ENCODE results near the gene PIBF1.

The PIBF1 gene

GRCh38 chr13:72851678-72852014 lies 69.7 kb downstream of the PIBF1 start:
- H3K27ac ChIP-seq (ENCODE audit: low read length): no peak overlapping the region
- no peaks in the 10 kb centered on the region for H3K9me3 ChIP-seq (ENCODE audit: control insufficient read depth, insufficient read depth, low read length)
- H3K36me3 ChIP-seq (ENCODE audit: control insufficient read depth, insufficient read depth, low read length): peaks cover 2% of the 10 kb centered on the region; the same call in 1 of the 2 replicates
- no peaks in the 10 kb centered on the region for H3K27me3 ChIP-seq (ENCODE audit: control insufficient read depth, insufficient read depth, low read length)
- H3K4me1 ChIP-seq (ENCODE audit: control insufficient read depth, insufficient read depth, low read length): no peaks in the 10 kb centered on the region
- no peak for DNase-seq (ENCODE audit: low read depth, low spot score)
- no peak overlapping the region for H3K4me3 ChIP-seq (ENCODE audit: low read length)
- no CpG with 5 or more reads among the region's 3 CpGs for WGBS (ENCODE audit: insufficient coverage, insufficient read length)

- Histone ChIP-seq H3K36me3 (ENCODE audit: control insufficient read depth, insufficient read depth, low read length) (peaks cover 2% of the 10 kb centered on the region; the same call in 1 of the 2 replicates), H3K9me3 (ENCODE audit: control insufficient read depth, insufficient read depth, low read length) (no peaks in the 10 kb centered on the region), H3K27me3 (ENCODE audit: control insufficient read depth, insufficient read depth, low read length) (no peaks in the 10 kb centered on the region), H3K4me1 (ENCODE audit: control insufficient read depth, insufficient read depth, low read length) (no peaks in the 10 kb centered on the region), H3K4me3 (ENCODE audit: low read length) (no peak overlapping the region), H3K27ac (ENCODE audit: low read length) (no peak overlapping the region)
- WGBS (ENCODE audit: insufficient coverage, insufficient read length): no CpG with 5 or more reads among the region's 12 CpGs
- no peak for DNase-seq (ENCODE audit: low read depth, low spot score)
Measured at GRCh38 chr13:72852207-72852606, 70.3 kb downstream of the PIBF1 start.

GRCh38 chr13:72853000-72853399 lies 71.1 kb downstream of the PIBF1 start:
- Histone ChIP-seq H3K27me3 (ENCODE audit: control insufficient read depth, insufficient read depth, low read length) (no peaks in the 10 kb centered on the region), H3K27ac (ENCODE audit: low read length) (no peak overlapping the region), H3K36me3 (ENCODE audit: control insufficient read depth, insufficient read depth, low read length) (peaks cover 2% of the 10 kb centered on the region; the same call in 1 of the 2 replicates), H3K9me3 (ENCODE audit: control insufficient read depth, insufficient read depth, low read length) (no peaks in the 10 kb centered on the region), H3K4me1 (ENCODE audit: control insufficient read depth, insufficient read depth, low read length) (no peaks in the 10 kb centered on the region), H3K4me3 (ENCODE audit: low read length) (no peak overlapping the region)
- no peak for DNase-seq (ENCODE audit: low read depth, low spot score)
- WGBS (ENCODE audit: insufficient coverage, insufficient read length): no CpG with 5 or more reads among the region's 1 CpG

DNA sequence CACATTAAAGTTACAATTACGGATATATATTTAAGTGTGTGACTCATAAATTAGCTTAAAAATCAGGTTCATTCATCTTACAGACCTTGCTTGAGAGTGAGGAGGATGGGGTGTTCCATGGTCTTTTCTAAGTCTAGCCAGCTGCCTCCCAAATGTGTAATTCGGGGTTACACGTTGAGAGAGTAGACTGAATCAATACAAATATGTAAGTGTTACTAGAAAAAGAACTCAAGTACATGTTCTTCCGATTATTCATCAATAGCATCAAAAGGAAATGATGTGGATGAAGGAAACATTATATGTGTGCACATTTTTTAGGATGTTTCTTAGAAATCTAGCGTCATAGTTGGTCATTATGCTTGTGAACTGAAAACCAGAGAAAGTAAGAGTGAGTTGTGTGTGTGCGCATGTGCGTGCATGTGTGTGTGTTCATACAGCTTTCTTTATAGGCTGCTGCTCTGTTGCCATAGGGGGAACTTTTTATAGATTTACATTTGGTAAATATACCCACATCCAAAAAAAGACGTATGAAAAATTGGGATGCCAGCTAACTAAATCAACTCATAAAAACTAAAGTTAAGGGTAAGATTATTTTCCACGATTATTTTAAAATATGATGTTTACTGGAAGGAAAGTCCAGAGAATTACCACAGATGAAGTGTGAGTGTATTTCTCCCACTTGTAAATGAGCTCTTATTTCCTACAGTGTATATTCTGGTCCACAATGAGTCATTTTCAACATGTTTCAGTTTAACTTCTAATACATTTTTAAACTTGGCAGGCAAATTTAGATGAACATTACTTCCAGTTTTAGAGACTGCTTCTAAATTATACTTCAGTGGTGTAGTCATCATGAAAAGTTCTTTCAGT lies 82.4 kb downstream of the PIBF1 start:
- no peak overlapping the region for H3K4me3 ChIP-seq (ENCODE audit: low read length)
- H3K4me1 ChIP-seq (ENCODE audit: control insufficient read depth, insufficient read depth, low read length): no peaks in the 10 kb centered on the region
- WGBS (ENCODE audit: insufficient coverage, insufficient read length): no CpG with 5 or more reads among the region's 9 CpGs
- no peaks in the 10 kb centered on the region for H3K36me3 ChIP-seq (ENCODE audit: control insufficient read depth, insufficient read depth, low read length)
- H3K27ac ChIP-seq (ENCODE audit: low read length): no peak overlapping the region
- H3K9me3 ChIP-seq (ENCODE audit: control insufficient read depth, insufficient read depth, low read length): no peaks in the 10 kb centered on the region
- no peak for DNase-seq (ENCODE audit: low read depth, low spot score)
- H3K27me3 ChIP-seq (ENCODE audit: control insufficient read depth, insufficient read depth, low read length): no peaks in the 10 kb centered on the region

GRCh38 chr13:72868229-72868628 lies 86.3 kb downstream of the PIBF1 start:
- no peaks in the 10 kb centered on the region for H3K27me3 ChIP-seq (ENCODE audit: control insufficient read depth, insufficient read depth, low read length)
- no peaks in the 10 kb centered on the region for H3K9me3 ChIP-seq (ENCODE audit: control insufficient read depth, insufficient read depth, low read length)
- no peaks in the 10 kb centered on the region for H3K4me1 ChIP-seq (ENCODE audit: control insufficient read depth, insufficient read depth, low read length)
- H3K27ac ChIP-seq (ENCODE audit: low read length): no peak overlapping the region
- no CpG with 5 or more reads among the region's 1 CpG for WGBS (ENCODE audit: insufficient coverage, insufficient read length)
- no peaks in the 10 kb centered on the region for H3K36me3 ChIP-seq (ENCODE audit: control insufficient read depth, insufficient read depth, low read length)
- no peak overlapping the region for H3K4me3 ChIP-seq (ENCODE audit: low read length)
- DNase-seq (ENCODE audit: low read depth, low spot score): no peak

DNA sequence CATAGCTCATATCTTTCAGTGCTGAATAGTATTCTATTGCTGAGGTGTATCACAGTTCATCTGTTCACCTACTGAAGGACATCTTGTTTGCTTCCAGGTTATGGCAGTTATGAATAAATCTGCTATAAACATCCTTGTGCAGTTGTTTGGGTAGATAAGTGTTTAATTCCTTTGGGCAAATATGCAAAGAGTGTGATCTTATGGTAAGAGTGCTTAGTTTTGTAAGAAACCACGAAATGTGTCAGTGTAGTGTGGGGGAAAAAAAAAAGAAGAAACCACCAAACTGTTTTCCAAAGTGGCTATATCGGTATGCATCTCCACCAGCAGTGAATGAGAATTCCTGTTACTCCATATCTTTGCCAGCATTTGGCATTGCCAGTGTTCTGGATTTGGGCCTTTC lies 93.3 kb downstream of the PIBF1 start:
- Histone ChIP-seq H3K4me3 (ENCODE audit: low read length) (no peak overlapping the region), H3K27ac (ENCODE audit: low read length) (no peak overlapping the region), H3K4me1 (ENCODE audit: control insufficient read depth, insufficient read depth, low read length) (no peaks in the 10 kb centered on the region), H3K9me3 (ENCODE audit: control insufficient read depth, insufficient read depth, low read length) (no peaks in the 10 kb centered on the region), H3K36me3 (ENCODE audit: control insufficient read depth, insufficient read depth, low read length) (no peaks in the 10 kb centered on the region), H3K27me3 (ENCODE audit: control insufficient read depth, insufficient read depth, low read length) (no peaks in the 10 kb centered on the region)
- no peak for DNase-seq (ENCODE audit: low read depth, low spot score)
- no CpG with 5 or more reads among the region's 2 CpGs for WGBS (ENCODE audit: insufficient coverage, insufficient read length)

DNA sequence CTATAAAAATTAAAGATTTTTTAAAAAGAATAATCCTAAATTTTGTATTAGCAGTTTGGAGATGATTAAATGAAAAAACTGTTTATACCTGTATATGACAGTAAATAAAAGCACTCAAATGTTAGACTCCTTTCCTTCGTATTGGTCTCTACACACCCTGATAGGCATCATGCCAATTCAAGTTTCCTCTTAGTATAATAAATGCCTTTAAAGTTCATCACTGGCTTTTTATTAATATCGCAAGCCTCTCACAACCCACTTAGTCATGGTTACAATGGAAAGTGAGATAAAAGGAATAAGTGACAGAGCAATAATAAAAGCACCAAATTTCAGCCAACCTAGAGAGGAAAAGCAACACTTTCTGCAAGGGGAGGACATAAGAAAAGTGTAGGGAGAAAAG lies 102.2 kb downstream of the PIBF1 start:
- DNase-seq (ENCODE audit: low read depth, low spot score): no peak
- WGBS (ENCODE audit: insufficient coverage, insufficient read length): no CpG with 5 or more reads among the region's 2 CpGs

DNA sequence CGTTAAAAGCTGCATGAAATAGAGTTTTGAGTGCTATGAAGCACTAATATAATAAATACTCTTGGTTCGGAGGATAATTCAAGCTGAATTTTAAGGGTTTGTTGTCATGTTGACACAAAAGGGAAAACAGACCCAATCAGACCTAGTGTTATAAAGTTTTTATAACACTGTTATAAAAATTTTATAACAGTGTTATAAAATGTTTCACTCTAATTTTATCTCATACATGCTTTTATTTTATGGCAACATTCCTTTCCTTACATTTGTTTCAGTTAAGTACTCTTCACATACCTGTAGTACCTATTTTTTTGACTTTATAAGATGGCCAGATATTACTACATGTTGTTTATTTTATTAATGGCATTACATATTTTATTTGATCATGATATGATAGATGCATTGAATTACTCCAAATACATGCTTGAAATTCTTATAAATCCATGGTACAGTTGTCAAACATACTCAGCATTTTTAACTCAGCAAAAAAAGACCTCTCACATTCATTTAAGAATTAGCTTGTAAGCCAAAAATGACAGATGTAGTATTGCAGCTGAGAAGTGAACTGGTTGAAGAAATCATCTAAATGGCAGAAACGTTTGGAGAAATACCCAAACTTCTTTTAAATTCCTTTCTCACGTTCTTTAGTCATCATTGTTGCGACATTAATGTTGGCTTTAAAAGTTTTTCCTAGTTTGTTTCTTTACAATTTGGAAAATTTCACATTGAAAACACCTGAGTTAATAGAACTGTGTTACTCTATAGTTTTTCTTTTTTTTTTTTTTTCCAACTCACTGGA lies 104.5 kb downstream of the PIBF1 start:
- Histone ChIP-seq H3K9me3 (ENCODE audit: control insufficient read depth, insufficient read depth, low read length) (no peaks in the 10 kb centered on the region), H3K36me3 (ENCODE audit: control insufficient read depth, insufficient read depth, low read length) (no peaks in the 10 kb centered on the region), H3K4me3 (ENCODE audit: low read length) (no peak overlapping the region), H3K4me1 (ENCODE audit: control insufficient read depth, insufficient read depth, low read length) (no peaks in the 10 kb centered on the region), H3K27ac (ENCODE audit: low read length) (no peak overlapping the region), H3K27me3 (ENCODE audit: control insufficient read depth, insufficient read depth, low read length) (no peaks in the 10 kb centered on the region)
- no peak for DNase-seq (ENCODE audit: low read depth, low spot score)
- WGBS (ENCODE audit: insufficient coverage, insufficient read length): no CpG with 5 or more reads among the region's 5 CpGs

More for the DNA sequence above, 102.2 kb downstream of the PIBF1 start:
- Histone ChIP-seq H3K4me1 (ENCODE audit: control insufficient read depth, insufficient read depth, low read length) (no peaks in the 10 kb centered on the region), H3K9me3 (ENCODE audit: control insufficient read depth, insufficient read depth, low read length) (no peaks in the 10 kb centered on the region), H3K4me3 (ENCODE audit: low read length) (no peak overlapping the region), H3K27ac (ENCODE audit: low read length) (no peak overlapping the region), H3K36me3 (ENCODE audit: control insufficient read depth, insufficient read depth, low read length) (no peaks in the 10 kb centered on the region), H3K27me3 (ENCODE audit: control insufficient read depth, insufficient read depth, low read length) (no peaks in the 10 kb centered on the region)

DNA sequence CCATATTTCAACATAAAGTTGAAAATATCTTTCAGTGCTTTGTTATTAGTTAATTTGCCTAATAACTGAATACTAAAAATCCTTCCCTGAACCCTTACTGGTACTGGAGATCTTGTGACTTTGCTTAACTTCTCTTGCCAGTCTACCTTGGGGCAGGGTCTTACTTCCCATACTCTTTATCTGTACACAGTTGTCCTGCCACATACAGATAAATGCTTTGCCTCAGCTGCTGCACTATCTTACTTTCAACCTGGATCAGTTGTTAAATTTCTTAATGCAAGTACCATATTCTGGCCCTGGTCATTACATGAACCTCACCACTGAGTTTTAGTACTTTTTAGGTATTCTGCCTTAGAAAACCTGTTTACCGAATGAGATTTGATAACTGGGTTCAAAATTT lies 107.6 kb downstream of the PIBF1 start:
- Histone ChIP-seq H3K27me3 (ENCODE audit: control insufficient read depth, insufficient read depth, low read length) (no peaks in the 10 kb centered on the region), H3K36me3 (ENCODE audit: control insufficient read depth, insufficient read depth, low read length) (no peaks in the 10 kb centered on the region), H3K27ac (ENCODE audit: low read length) (no peak overlapping the region), H3K9me3 (ENCODE audit: control insufficient read depth, insufficient read depth, low read length) (no peaks in the 10 kb centered on the region), H3K4me1 (ENCODE audit: control insufficient read depth, insufficient read depth, low read length) (no peaks in the 10 kb centered on the region), H3K4me3 (ENCODE audit: low read length) (no peak overlapping the region)
- DNase-seq (ENCODE audit: low read depth, low spot score): no peak
- WGBS (ENCODE audit: insufficient coverage, insufficient read length): no CpG with 5 or more reads among the region's 1 CpG

DNA sequence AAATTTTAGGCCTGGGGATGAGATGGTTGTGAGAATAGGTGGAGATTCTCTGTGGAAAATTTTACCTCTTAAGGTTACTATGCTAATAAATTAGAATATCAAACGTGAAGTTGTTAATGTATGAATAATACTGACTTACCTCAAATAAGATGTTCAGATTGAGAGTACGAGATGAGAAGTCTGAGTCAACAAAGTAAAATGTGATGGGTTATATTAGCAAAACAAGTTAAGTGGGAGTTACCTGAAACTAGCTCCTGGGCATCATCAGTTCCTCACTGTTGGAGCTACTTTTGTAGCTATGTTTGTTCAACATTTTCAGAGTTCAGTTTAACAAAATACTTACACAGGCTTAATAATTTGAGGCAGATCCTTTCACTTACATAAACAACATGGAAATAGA lies 108.6 kb downstream of the PIBF1 start:
- Histone ChIP-seq H3K4me1 (ENCODE audit: control insufficient read depth, insufficient read depth, low read length) (no peaks in the 10 kb centered on the region), H3K4me3 (ENCODE audit: low read length) (no peak overlapping the region), H3K9me3 (ENCODE audit: control insufficient read depth, insufficient read depth, low read length) (no peaks in the 10 kb centered on the region), H3K27me3 (ENCODE audit: control insufficient read depth, insufficient read depth, low read length) (no peaks in the 10 kb centered on the region), H3K36me3 (ENCODE audit: control insufficient read depth, insufficient read depth, low read length) (no peaks in the 10 kb centered on the region), H3K27ac (ENCODE audit: low read length) (no peak overlapping the region)
- no peak for DNase-seq (ENCODE audit: low read depth, low spot score)
- no CpG with 5 or more reads among the region's 2 CpGs for WGBS (ENCODE audit: insufficient coverage, insufficient read length)

Measured in iPS DF 6.9 (cell line).